OCI-LY7 (cell line): ENCODE results near the gene IFFO2. TPM values are rescaled to one million over a fixed set of nuclear protein-coding genes. Genes with fewer than 3 reads are reported as not detected.
A peak's percentile ranks its signal among the peaks of the same experiment; 100 is the strongest.

ENCODE experiments used
- BruUV-seq: library from RNA; stranded (reverse); fragments of 400-500 nt; replicated peaks from 2 replicates; lab custom pipeline; 2021; lab: Mats Ljungman, UMichigan
- CTCF ChIA-PET: fragments of 300-600 bp; sonication (Branson Sonifier 250); formaldehyde crosslinking; loops from one replicate; lab custom pipeline; 2022; ENCODE audit warnings: antibody characterized with exemption; ENCODE audit not compliant: unreplicated experiment; lab: Charles Lee
- POLR2A ChIA-PET: fragments of 300-600 bp; sonication (Branson Sonifier 250); formaldehyde crosslinking; loops from one replicate; lab custom pipeline; 2022; ENCODE audit warnings: antibody characterized with exemption; lab: Charles Lee
- DNase-seq: peaks from one replicate; pipeline ENCODE4 v3.0.0-alpha.2; 2015; ENCODE audit warnings: low spot score
- H2AFZ ChIP-seq: fragments of 200-600 bp; sonication (generic), shearing (Covaris generic); 2 replicates; pipeline ENCODE4 v1.6.1; 2014; ENCODE audit warnings: mild to moderate bottlenecking, antibody characterized with exemption, low read length, moderate library complexity
- H3K27ac ChIP-seq: fragments of 200-600 bp; sonication (generic); 2 replicates; pipeline ENCODE4 v1.5.1; 2014; ENCODE audit warnings: mixed run types, low read depth, mild to moderate bottlenecking, moderate library complexity, low read length, inconsistent platforms; ENCODE audit not compliant: poor library complexity, severe bottlenecking
- H3K36me3 ChIP-seq: fragments of 200-600 bp; sonication (generic); 2 replicates; pipeline ENCODE4 v1.6.1; 2014; ENCODE audit warnings: mild to moderate bottlenecking, antibody characterized with exemption, low read length, moderate library complexity, mixed read lengths; ENCODE audit not compliant: insufficient read depth
- H3K4me1 ChIP-seq: fragments of 200-600 bp; sonication (generic); 2 replicates; pipeline ENCODE4 v1.5.1; 2014; ENCODE audit warnings: mild to moderate bottlenecking, low read length; ENCODE audit not compliant: insufficient read depth, poor library complexity, severe bottlenecking
- H3K4me2 ChIP-seq: fragments of 200-600 bp; sonication (generic); 2 replicates; pipeline ENCODE4 v1.6.1; 2014; ENCODE audit warnings: mild to moderate bottlenecking, low read length
- H3K4me3 ChIP-seq: fragments of 200-600 bp; sonication (generic); 2 replicates; pipeline ENCODE4 v1.5.1; 2014; ENCODE audit warnings: mild to moderate bottlenecking, low read depth, low read length; ENCODE audit not compliant: poor library complexity, severe bottlenecking
- H3K79me2 ChIP-seq: fragments of 200-600 bp; sonication (generic); 2 replicates; pipeline ENCODE4 v1.6.1; 2016; ENCODE audit warnings: low read depth, mild to moderate bottlenecking, low read length, moderate library complexity, mixed read lengths; ENCODE audit not compliant: insufficient read depth
- H3K9me2 ChIP-seq: fragments of 200-600 bp; sonication (generic); 2 replicates; pipeline ENCODE4 v1.6.1; 2016; ENCODE audit warnings: mild to moderate bottlenecking, low read length, mixed read lengths; ENCODE audit not compliant: insufficient read depth
- H3K9me3 ChIP-seq: fragments of 200-600 bp; sonication (generic); 2 replicates; pipeline ENCODE4 v1.6.1; 2014; ENCODE audit warnings: mild to moderate bottlenecking, mixed run types, low read length, mixed read lengths
- H4K20me1 ChIP-seq: fragments of 200-600 bp; sonication (generic); 2 replicates; pipeline ENCODE4 v1.6.1; 2014; ENCODE audit warnings: mild to moderate bottlenecking, antibody characterized with exemption, low read length, moderate library complexity, mixed read lengths; ENCODE audit not compliant: insufficient read depth
- CTCF ChIP-seq: fragments of 200-600 bp; sonication (generic); conservative IDR thresholded peaks from 2 replicates; pipeline ENCODE4 v1.5.1; 2014; ENCODE audit warnings: mild to moderate bottlenecking, antibody characterized with exemption, low read length, moderate library complexity, mixed read lengths
- EZH2phosphoT487 ChIP-seq: fragments of 200-600 bp; sonication (generic); IDR thresholded peaks from 2 replicates; pipeline ENCODE4 v1.6.1; 2018; ENCODE audit warnings: low read depth, borderline replicate concordance, mild to moderate bottlenecking, mixed run types, antibody characterized with exemption, low read length, moderate library complexity, mixed read lengths
- intact Hi-C: fragments of 100-400 bp; cut with micrococcal nuclease; formaldehyde crosslinking; loops from one replicate; pipeline ENCODE4 v1.10.0; 2022; ENCODE audit not compliant: unreplicated experiment
- total RNA-seq, 2 experiments: library from RNA; depleted of rRNA in 1 of 2; stranded (reverse); fragments of >200 nt in 1 of 2; shearing (Covaris generic) in 1 of 2; gene quantifications; 2 replicates each; pipeline ENCODE4 v1.2.3, GENCODE V29; 2014 to 2022

Gene IFFO2
- total RNA-seq, 2 experiments from 2014 or later: 0.06 to 0.44 TPM

- Histone ChIP-seq H3K4me2 (peak overlapping the region; percentile 85), H3K36me3 (no peaks in the 10 kb centered on the region), H3K4me1 (peaks cover 12% of the 10 kb centered on the region), H4K20me1 (no peaks in the 10 kb centered on the region), H3K9me3 (no peaks in the 10 kb centered on the region), H3K4me3 (peak overlapping the region; percentile 81), H3K9me2 (no peaks in the 10 kb centered on the region), H3K27ac (no peak overlapping the region), H3K79me2 (no peaks in the 10 kb centered on the region), H2AFZ (peak overlapping the region; percentile 89; the same call in 1 of the 2 replicates)
- CTCF ChIA-PET: interaction anchor here (0.6 kb wide), 1 partner anchor 9 kb away, joined by 3 read pairs; no protein-coding TSS in a partner anchor
- no peak for DNase-seq
- POLR2A ChIA-PET: interaction anchor here (0.5 kb wide), 1 partner anchor 232 kb away, joined by 7 read pairs; no protein-coding TSS in a partner anchor
- BruUV-seq: TSS peak; percentile 71
- intact Hi-C loops: loop anchor here (10.0 kb wide), 1 partner anchor 193 kb away; no protein-coding TSS in a partner anchor
- TF ChIP-seq EZH2phosphoT487 (no peak), CTCF (no peak)
Measured at GRCh38 chr1:18901147-18901951, 55.1 kb downstream of the IFFO2 start.

GRCh38 chr1:18900303-18900841 is 56.1 kb downstream of the IFFO2 start:
- Histone ChIP-seq H2AFZ (no peak overlapping the region), H4K20me1 (no peaks in the 10 kb centered on the region), H3K4me3 (no peak overlapping the region), H3K9me3 (no peaks in the 10 kb centered on the region), H3K27ac (no peak overlapping the region), H3K4me2 (no peak overlapping the region), H3K9me2 (no peaks in the 10 kb centered on the region), H3K4me1 (peaks cover 12% of the 10 kb centered on the region), H3K36me3 (no peaks in the 10 kb centered on the region), H3K79me2 (no peaks in the 10 kb centered on the region)
- TF ChIP-seq EZH2phosphoT487 (no peak), CTCF (no peak)
- ChIA-PET CTCF (interaction anchor here (0.6 to 1.3 kb wide), 2 partner anchors 8 kb away, joined by 3 to 4 read pairs; no protein-coding TSS in a partner anchor), POLR2A (interaction anchor here (0.5 kb wide), 1 partner anchor 231 kb away, joined by 7 read pairs; no protein-coding TSS in a partner anchor)
- BruUV-seq: no TSS peak
- intact Hi-C loops: loop anchor here (10.0 kb wide), 1 partner anchor 194 kb away; no protein-coding TSS in a partner anchor
- no peak for DNase-seq
